Measurements from ENCODE around the gene FTSJ3. TPM values are rescaled to one million over a fixed set of nuclear protein-coding genes. Genes with fewer than 3 reads are reported as not detected.

FTSJ3 gene
- total RNA-seq, 1 donor, result 72.5 TPM

- no peak for DNase-seq (ENCODE audit: low read depth)
- TF ChIP-seq, protein P1, sequence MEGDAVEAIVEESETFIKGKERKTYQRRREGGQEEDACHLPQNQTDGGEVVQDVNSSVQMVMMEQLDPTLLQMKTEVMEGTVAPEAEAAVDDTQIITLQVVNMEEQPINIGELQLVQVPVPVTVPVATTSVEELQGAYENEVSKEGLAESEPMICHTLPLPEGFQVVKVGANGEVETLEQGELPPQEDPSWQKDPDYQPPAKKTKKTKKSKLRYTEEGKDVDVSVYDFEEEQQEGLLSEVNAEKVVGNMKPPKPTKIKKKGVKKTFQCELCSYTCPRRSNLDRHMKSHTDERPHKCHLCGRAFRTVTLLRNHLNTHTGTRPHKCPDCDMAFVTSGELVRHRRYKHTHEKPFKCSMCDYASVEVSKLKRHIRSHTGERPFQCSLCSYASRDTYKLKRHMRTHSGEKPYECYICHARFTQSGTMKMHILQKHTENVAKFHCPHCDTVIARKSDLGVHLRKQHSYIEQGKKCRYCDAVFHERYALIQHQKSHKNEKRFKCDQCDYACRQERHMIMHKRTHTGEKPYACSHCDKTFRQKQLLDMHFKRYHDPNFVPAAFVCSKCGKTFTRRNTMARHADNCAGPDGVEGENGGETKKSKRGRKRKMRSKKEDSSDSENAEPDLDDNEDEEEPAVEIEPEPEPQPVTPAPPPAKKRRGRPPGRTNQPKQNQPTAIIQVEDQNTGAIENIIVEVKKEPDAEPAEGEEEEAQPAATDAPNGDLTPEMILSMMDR (IDR thresholded peaks at IDR 0.05; ENCODE audit: insufficient read depth, low read depth, low read length), result no peak
- no peak overlapping the region for H3K4me3 ChIP-seq (ENCODE audit: low read depth, low read length)
Measured at GRCh38 chr17:63817736-63818385, 9.6 kb downstream of the FTSJ3 start.

DNA sequence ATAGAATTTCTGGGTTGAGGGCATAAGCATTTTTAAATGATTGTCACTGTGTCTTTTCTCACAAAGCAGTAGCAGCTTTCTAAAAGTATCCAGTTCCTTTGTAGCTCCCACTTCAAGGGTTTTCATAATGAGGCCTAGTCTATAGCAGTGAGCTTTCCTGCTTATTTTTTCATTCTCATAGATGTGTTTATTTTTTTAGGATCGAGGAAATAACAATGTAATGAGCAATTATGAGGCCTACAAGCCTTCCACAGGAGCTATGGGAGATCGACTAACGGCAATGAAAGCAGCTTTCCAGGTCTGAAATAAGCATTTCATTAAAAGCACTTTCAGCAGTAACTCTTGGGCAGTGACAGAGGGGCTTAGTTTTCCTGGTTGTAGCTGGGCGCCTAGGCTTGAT is 10.8 kb downstream of the FTSJ3 start:
- no peak overlapping the region for H3K4me3 ChIP-seq (ENCODE audit: low read depth, low read length)
- DNase-seq (ENCODE audit: low read depth), result no peak
- TF ChIP-seq, protein P1 (IDR thresholded peaks at IDR 0.05; ENCODE audit: insufficient read depth, low read depth, low read length), result no peak

- TF ChIP-seq, protein P1 (IDR thresholded peaks at IDR 0.05; ENCODE audit: insufficient read depth, low read depth, low read length), result no peak
- no peak overlapping the region for H3K4me3 ChIP-seq (ENCODE audit: low read depth, low read length)
- no peak for DNase-seq (ENCODE audit: low read depth)
Measured at GRCh38 chr17:63816123-63816522, 11.3 kb downstream of the FTSJ3 start.

- TF ChIP-seq, protein P1 (IDR thresholded peaks at IDR 0.05; ENCODE audit: insufficient read depth, low read depth, low read length), result no peak
- H3K4me3 ChIP-seq (ENCODE audit: low read depth, low read length), result no peak overlapping the region
- no peak for DNase-seq (ENCODE audit: low read depth)
Measured at GRCh38 chr17:63809970-63810369, 17.5 kb downstream of the FTSJ3 start.

GRCh38 chr17:63805591-63805990 is 21.9 kb downstream of the FTSJ3 start:
- H3K4me3 ChIP-seq (ENCODE audit: low read depth, low read length), result no peak overlapping the region
- TF ChIP-seq, protein P1 (IDR thresholded peaks at IDR 0.05; ENCODE audit: insufficient read depth, low read depth, low read length), result no peak
- no peak for DNase-seq (ENCODE audit: low read depth)

DNA sequence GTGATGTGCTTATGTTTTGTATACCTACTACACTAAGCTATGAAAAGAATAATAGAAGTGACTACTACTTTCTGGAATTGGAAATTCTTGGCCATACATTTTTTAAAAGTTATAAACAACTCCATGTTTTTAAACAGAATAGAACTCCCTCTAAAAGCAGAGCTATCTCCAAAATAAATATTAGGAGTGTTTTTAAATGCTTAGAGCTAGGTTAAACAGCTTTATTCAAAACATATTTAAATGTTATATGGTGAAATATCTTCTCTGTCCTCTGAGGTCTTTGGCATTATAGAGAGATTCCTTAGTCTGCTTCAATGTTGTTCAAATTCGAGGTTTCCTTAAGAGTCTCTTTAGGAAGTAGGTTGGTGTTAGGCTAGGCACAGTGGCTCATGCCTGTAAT is 23.1 kb downstream of the FTSJ3 start:
- no peak for DNase-seq (ENCODE audit: low read depth)
- no peak overlapping the region for H3K4me3 ChIP-seq (ENCODE audit: low read depth, low read length)
- TF ChIP-seq, protein P1 (IDR thresholded peaks at IDR 0.05; ENCODE audit: insufficient read depth, low read depth, low read length), result no peak

DNA sequence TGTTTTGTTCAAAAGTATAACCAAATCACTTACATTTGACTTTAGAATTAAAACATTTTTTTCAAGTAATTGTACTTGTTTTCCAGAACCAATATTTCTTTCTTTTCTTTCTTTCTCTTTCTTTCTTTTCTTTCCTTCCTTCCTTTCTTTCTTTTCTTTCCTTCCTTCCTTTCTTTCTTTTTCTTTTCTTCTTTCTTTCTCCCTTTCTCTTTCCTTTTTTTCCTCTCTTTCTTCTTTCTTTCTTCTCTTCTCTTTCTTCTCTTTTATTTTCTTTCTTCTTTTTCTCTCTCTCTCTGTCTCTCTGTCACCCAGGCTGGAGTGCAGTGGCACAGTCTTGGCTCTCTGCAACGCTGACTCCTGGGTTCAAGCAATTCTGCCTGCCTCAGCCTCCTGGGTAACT is 26.7 kb downstream of the FTSJ3 start:
- no peak for DNase-seq (ENCODE audit: low read depth)
- no peak overlapping the region for H3K4me3 ChIP-seq (ENCODE audit: low read depth, low read length)
- TF ChIP-seq, protein P1 (IDR thresholded peaks at IDR 0.05; ENCODE audit: insufficient read depth, low read depth, low read length), result no peak
